OCI-LY1 (cell line): ENCODE data around the gene UBE2H.

ENCODE experiments used
- H2AFZ ChIP-seq: fragments of 200-600 bp; sonication (generic), shearing (Covaris generic); 2 replicates; pipeline ENCODE4 v1.6.0; 2014; ENCODE audit warnings: antibody characterized with exemption, mild to moderate bottlenecking, low read length
- H3F3A ChIP-seq: fragments of 200-600 bp; sonication (generic), shearing (Covaris generic); 2 replicates; pipeline ENCODE4 v1.6.0; 2014; ENCODE audit warnings: mild to moderate bottlenecking, antibody characterized with exemption, low read length, moderate library complexity; ENCODE audit not compliant: insufficient read depth
- H3K27ac ChIP-seq: fragments of 200-600 bp; sonication (generic); 2 replicates; pipeline ENCODE4 v1.5.1; 2014; ENCODE audit warnings: low read length, mixed run types, mild to moderate bottlenecking, low read depth; ENCODE audit not compliant: poor library complexity, severe bottlenecking
- H3K27me3 ChIP-seq: fragments of 200-600 bp; sonication (generic); 2 replicates; pipeline ENCODE4 v1.6.0; 2014; ENCODE audit warnings: antibody characterized with exemption, mild to moderate bottlenecking, low read length, moderate library complexity; ENCODE audit not compliant: insufficient read depth
- H3K36me3 ChIP-seq: fragments of 200-600 bp; sonication (generic); 2 replicates; pipeline ENCODE4 v1.6.1; 2014; ENCODE audit warnings: mild to moderate bottlenecking, antibody characterized with exemption, low read length, moderate library complexity, mixed read lengths; ENCODE audit not compliant: insufficient read depth
- H3K4me1 ChIP-seq: fragments of 200-600 bp; sonication (generic); 2 replicates; pipeline ENCODE4 v1.5.1; 2014; ENCODE audit warnings: mild to moderate bottlenecking, low read length, moderate library complexity; ENCODE audit not compliant: insufficient read depth, severe bottlenecking
- H3K4me2 ChIP-seq: fragments of 200-600 bp; sonication (generic), shearing (Covaris generic); 2 replicates; pipeline ENCODE4 v1.6.1; 2014; ENCODE audit warnings: low read length
- H3K4me3 ChIP-seq: fragments of 200-600 bp; sonication (generic); 2 replicates; pipeline ENCODE4 v1.5.1; 2014; ENCODE audit warnings: low read length, low read depth, mild to moderate bottlenecking, mixed read lengths; ENCODE audit not compliant: poor library complexity, severe bottlenecking
- H3K79me2 ChIP-seq: fragments of 200-600 bp; shearing (Covaris generic); 2 replicates; pipeline ENCODE4 v1.6.1; 2016; ENCODE audit warnings: mixed run types, low read length, mixed read lengths; ENCODE audit not compliant: insufficient read depth
- H3K9ac ChIP-seq: fragments of 200-600 bp; sonication (generic), shearing (Covaris generic); 2 replicates; pipeline ENCODE4 v1.6.1; 2014; ENCODE audit warnings: mild to moderate bottlenecking, low read length, mixed read lengths
- H3K9me2 ChIP-seq: fragments of 200-600 bp; sonication (generic), shearing (Covaris generic); 2 replicates; pipeline ENCODE4 v1.6.1; 2014; ENCODE audit warnings: low read depth, mild to moderate bottlenecking, low read length, mixed read lengths
- H3K9me3 ChIP-seq: fragments of 200-600 bp; shearing (Covaris generic); 2 replicates; pipeline ENCODE4 v1.6.1; 2014; ENCODE audit warnings: low read length, mixed read lengths
- H4K20me1 ChIP-seq: fragments of 200-600 bp; sonication (generic), shearing (Covaris generic); 2 replicates; pipeline ENCODE4 v1.6.0; 2016; ENCODE audit warnings: mild to moderate bottlenecking, low read length; ENCODE audit not compliant: insufficient read depth
- CTCF ChIP-seq: fragments of 200-600 bp; sonication (generic), shearing (Covaris generic); IDR thresholded peaks from 2 replicates; pipeline ENCODE4 v1.5.1; 2017; ENCODE audit warnings: mild to moderate bottlenecking, antibody characterized with exemption, low read length, moderate library complexity, mixed read lengths
- EZH2 ChIP-seq: fragments of 200-600 bp; sonication (generic), shearing (Covaris generic); IDR thresholded peaks from 2 replicates; pipeline ENCODE4 v1.8.0; 2017; ENCODE audit warnings: borderline replicate concordance, mixed run types, mild to moderate bottlenecking, antibody characterized with exemption, low read length, moderate library complexity, mixed read lengths

The UBE2H gene

DNA sequence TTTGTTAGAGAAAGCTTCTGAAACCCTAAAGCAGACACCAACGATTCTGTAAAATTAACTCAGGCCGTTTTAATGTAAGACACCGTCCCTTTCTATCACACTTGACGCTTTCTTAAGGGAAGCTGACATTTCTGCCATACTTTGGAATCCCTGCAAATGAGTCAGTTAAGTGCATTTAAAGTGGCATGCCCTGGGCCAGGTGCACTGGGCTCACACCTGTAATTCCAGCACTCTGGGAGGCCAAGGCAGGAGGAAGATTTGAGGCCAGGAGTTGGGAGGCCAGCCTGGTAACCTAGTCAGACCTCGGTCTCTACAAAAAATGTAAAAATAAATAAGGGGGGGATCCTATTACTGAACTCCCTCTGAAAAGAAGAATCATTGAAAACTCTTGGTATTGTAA lies 4.4 kb downstream of the UBE2H start:
- no peaks in the 10 kb centered on the region for H4K20me1 ChIP-seq

GRCh38 chr7:129947701-129948100 lies 5.1 kb downstream of the UBE2H start:
- no peaks in the 10 kb centered on the region for H3K27me3 ChIP-seq
- H2AFZ ChIP-seq = no peak overlapping the region
- H3K27ac ChIP-seq = peak overlapping the region; percentile 91
- TF ChIP-seq CTCF = no peak
- TF ChIP-seq EZH2 = no peak
- no peaks in the 10 kb centered on the region for H4K20me1 ChIP-seq
- peak overlapping the region; percentile 76 for H3K4me3 ChIP-seq
- H3F3A ChIP-seq = no peaks in the 10 kb centered on the region
- no peak overlapping the region; the same call in 1 of the 2 replicates for H3K9ac ChIP-seq
- peaks cover 95% of the 10 kb centered on the region for H3K79me2 ChIP-seq
- no peaks in the 10 kb centered on the region for H3K9me3 ChIP-seq
- peaks cover 59% of the 10 kb centered on the region for H3K36me3 ChIP-seq
- no peaks in the 10 kb centered on the region for H3K9me2 ChIP-seq
- peaks cover 41% of the 10 kb centered on the region for H3K4me1 ChIP-seq
- H3K4me2 ChIP-seq = peak overlapping the region; percentile 85; the same call in 1 of the 2 replicates

More for the DNA sequence above, 4.4 kb downstream of the UBE2H start:
- Histone ChIP-seq H3K4me2 (peak overlapping the region; percentile 85), H2AFZ (no peak overlapping the region), H3K4me3 (peak overlapping the region; percentile 76), H3F3A (no peaks in the 10 kb centered on the region), H3K79me2 (peaks cover 88% of the 10 kb centered on the region), H3K9ac (peak overlapping the region; percentile 6; the same call in 1 of the 2 replicates), H3K27me3 (no peaks in the 10 kb centered on the region), H3K27ac (peak overlapping the region; percentile 91), H3K36me3 (peaks cover 52% of the 10 kb centered on the region), H3K4me1 (peaks cover 46% of the 10 kb centered on the region), H3K9me3 (no peaks in the 10 kb centered on the region), H3K9me2 (no peaks in the 10 kb centered on the region)
- TF ChIP-seq EZH2 = no peak
- TF ChIP-seq CTCF = no peak

DNA sequence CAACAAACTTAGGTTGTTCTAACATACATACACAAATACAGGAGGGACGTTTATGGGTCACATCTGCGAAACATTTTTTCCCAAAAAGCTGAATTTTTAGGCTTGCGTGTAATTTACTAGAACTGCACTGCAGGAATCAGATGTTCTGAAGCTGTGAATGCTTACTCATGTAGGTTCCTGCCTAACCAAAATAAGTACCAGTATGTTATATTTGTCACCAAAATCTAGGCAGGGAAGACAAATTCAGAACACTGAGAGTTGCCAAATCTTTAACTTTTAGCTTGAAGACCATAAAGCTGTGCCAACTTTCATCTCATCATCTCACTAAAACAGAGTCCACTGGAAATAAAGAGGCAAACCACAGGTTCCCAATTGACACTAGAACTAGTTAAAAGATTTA lies 5.7 kb downstream of the UBE2H start:
- no peak for TF ChIP-seq CTCF
- TF ChIP-seq EZH2 = no peak
- Histone ChIP-seq H4K20me1 (no peaks in the 10 kb centered on the region), H3K36me3 (peaks cover 64% of the 10 kb centered on the region), H3K9me2 (no peaks in the 10 kb centered on the region), H3K4me1 (peaks cover 41% of the 10 kb centered on the region), H3K4me2 (peak overlapping the region; percentile 85; the same call in 1 of the 2 replicates), H3K27me3 (no peaks in the 10 kb centered on the region), H3K27ac (peak overlapping the region; percentile 91), H2AFZ (no peak overlapping the region), H3F3A (no peaks in the 10 kb centered on the region), H3K9me3 (no peaks in the 10 kb centered on the region), H3K4me3 (no peak overlapping the region), H3K9ac (no peak overlapping the region; the same call in 1 of the 2 replicates), H3K79me2 (peaks cover 96% of the 10 kb centered on the region)
